Stimulated activated CD8-positive, alpha-beta memory T cell treated with anti-CD3 and anti-CD28 coated beads, Interleukin-12 subunit alpha, Interleukin-12 subunit beta, amount 100 ng/mL, for 24 hours (primary cell): ENCODE data around the gene UCK2.

Experiments
- DNase-seq: peaks from one replicate; pipeline ENCODE4 v3.0.0-alpha.2; 2020; ENCODE audit errors: extremely low read depth

Gene UCK2

GRCh38 chr1:165879946-165880345, 52.5 kb downstream of the UCK2 start:
- DNase-seq: no peak

GRCh38 chr1:165880993-165881392, 53.6 kb downstream of the UCK2 start:
- no peak for DNase-seq

- DNase-seq: no peak
Measured at GRCh38 chr1:165882168-165882837, 54.9 kb downstream of the UCK2 start.

- no peak for DNase-seq
Measured at GRCh38 chr1:165883056-165883455, 55.6 kb downstream of the UCK2 start.

GRCh38 chr1:165884009-165884689, 56.7 kb downstream of the UCK2 start:
- DNase-seq: no peak

- DNase-seq: no peak
Measured at GRCh38 chr1:165884690-165885304, 57.4 kb downstream of the UCK2 start.

- no peak for DNase-seq
Measured at GRCh38 chr1:165885305-165885694, 57.9 kb downstream of the UCK2 start.

- DNase-seq: no peak
Measured at GRCh38 chr1:165886193-165886592, 58.8 kb downstream of the UCK2 start.

- DNase-seq: no peak
Measured at GRCh38 chr1:165886983-165887382, 59.6 kb downstream of the UCK2 start.

GRCh38 chr1:165887877-165888551, 60.6 kb downstream of the UCK2 start:
- DNase-seq: no peak

- no peak for DNase-seq
Measured at GRCh38 chr1:165888552-165888920, 61.1 kb downstream of the UCK2 start.

- no peak for DNase-seq
Measured at GRCh38 chr1:165890684-165891083, 63.3 kb downstream of the UCK2 start.

- DNase-seq: no peak
Measured at GRCh38 chr1:165891111-165891860, 63.9 kb downstream of the UCK2 start.

GRCh38 chr1:165892935-165893334, 65.5 kb downstream of the UCK2 start:
- DNase-seq: no peak

GRCh38 chr1:165893507-165893906, 66.1 kb downstream of the UCK2 start:
- no peak for DNase-seq

- no peak for DNase-seq
Measured at GRCh38 chr1:165894591-165894990, 67.2 kb downstream of the UCK2 start.

- DNase-seq: no peak
Measured at GRCh38 chr1:165895451-165895871, 68.0 kb downstream of the UCK2 start.

- DNase-seq: no peak
Measured at GRCh38 chr1:165896277-165896676, 68.9 kb downstream of the UCK2 start.

- no peak for DNase-seq
Measured at GRCh38 chr1:165897326-165898303, 70.2 kb downstream of the UCK2 start.

GRCh38 chr1:165898837-165899236, 71.4 kb downstream of the UCK2 start:
- DNase-seq: no peak

GRCh38 chr1:165899461-165899941, 72.1 kb downstream of the UCK2 start:
- DNase-seq: no peak
